Keratinocyte (primary cell): ENCODE results near the gene ZBTB7B. TPM values are rescaled to one million over a fixed set of nuclear protein-coding genes. Genes with fewer than 3 reads are reported as not detected.

Source experiments
- DNase-seq: peaks from one replicate; pipeline ENCODE4 v3.0.0-alpha.2; 2011; ENCODE audit warnings: low read depth, missing footprints, low spot score
- FAIRE-seq: peaks from 2 replicates; lab custom pipeline; 2011; peaks lifted over from hg19 to GRCh38; lab: Jason Lieb, UNC
- H2AFZ ChIP-seq: 2 replicates; pipeline ENCODE4 v1.6.0; 2012; ENCODE audit warnings: low read length, control low read depth, inconsistent platforms; ENCODE audit not compliant: control insufficient read depth
- H3K27ac ChIP-seq: 2 replicates; pipeline ENCODE4 v1.5.1; 2011; ENCODE audit warnings: low read length; ENCODE audit not compliant: control insufficient read depth, insufficient read depth
- H3K27me3 ChIP-seq: 3 replicates; pipeline ENCODE4 v1.6.0; 2011; ENCODE audit warnings: low read length; ENCODE audit not compliant: control insufficient read depth, insufficient read depth; ENCODE audit errors: extremely low read depth
- H3K36me3 ChIP-seq, 2 experiments: 2 replicates in 1 of 2; 3 replicates in 1 of 2; pipeline ENCODE4 v1.5.1; 2011; ENCODE audit warnings: low read length in 2 of 2, mild to moderate bottlenecking in 1 of 2; ENCODE audit not compliant: control insufficient read depth in 2 of 2, insufficient read depth in 2 of 2; ENCODE audit errors: extremely low read depth in 1 of 2
- H3K4me1 ChIP-seq: 3 replicates; pipeline ENCODE4 v1.5.1; 2011; ENCODE audit warnings: low read length; ENCODE audit not compliant: control insufficient read depth, insufficient read depth; ENCODE audit errors: extremely low read depth
- H3K4me2 ChIP-seq: 3 replicates; pipeline ENCODE4 v1.6.0; 2011; ENCODE audit warnings: low read depth, low read length; ENCODE audit not compliant: control insufficient read depth, insufficient read depth; ENCODE audit errors: extremely low read depth
- H3K4me3 ChIP-seq, 3 experiments: fragments of 200-600 bp in 1 of 3; sonication (generic) in 1 of 3; 2 replicates in 2 of 3; 3 replicates in 1 of 3; pipeline ENCODE4 v1.5.1; 2011 to 2016; ENCODE audit warnings: low read length in 3 of 3, mild to moderate bottlenecking in 3 of 3, control low read depth in 2 of 3, inconsistent platforms in 1 of 3, low read depth in 1 of 3, mixed read lengths in 1 of 3, mixed run types in 1 of 3, moderate library complexity in 1 of 3; ENCODE audit not compliant: control insufficient read depth in 2 of 3, insufficient read depth in 2 of 3; ENCODE audit errors: extremely low read depth in 1 of 3
- H3K79me2 ChIP-seq: 2 replicates; pipeline ENCODE4 v1.6.0; 2012; ENCODE audit warnings: low read length; ENCODE audit not compliant: control insufficient read depth, insufficient read depth
- H3K9ac ChIP-seq: 3 replicates; pipeline ENCODE4 v1.6.0; 2011; ENCODE audit warnings: low read length; ENCODE audit not compliant: control insufficient read depth, insufficient read depth; ENCODE audit errors: extremely low read depth
- H3K9me1 ChIP-seq: 3 replicates; pipeline ENCODE4 v1.6.0; 2011; ENCODE audit warnings: low read length; ENCODE audit not compliant: control insufficient read depth, insufficient read depth; ENCODE audit errors: extremely low read depth
- H3K9me3 ChIP-seq: 2 replicates; pipeline ENCODE4 v1.5.1; 2012; ENCODE audit warnings: low read depth, low read length; ENCODE audit not compliant: control insufficient read depth
- H4K20me1 ChIP-seq: 3 replicates; pipeline ENCODE4 v1.6.0; 2011; ENCODE audit warnings: low read length; ENCODE audit not compliant: control insufficient read depth, insufficient read depth; ENCODE audit errors: extremely low read depth
- CTCF ChIP-seq, 3 experiments: IDR thresholded peaks in 1 of 3; conservative IDR thresholded peaks in 1 of 3; optimal IDR thresholded peaks in 1 of 3; 2 replicates in 2 of 3; 3 replicates in 1 of 3; pipeline versions ENCODE3 to v1.5.1; 2011; ENCODE audit warnings: low read length in 3 of 3, mild to moderate bottlenecking in 3 of 3, moderate library complexity in 2 of 3, control low read depth in 1 of 3, inconsistent platforms in 1 of 3; ENCODE audit not compliant: insufficient read depth in 2 of 3; ENCODE audit errors: extremely low read depth in 1 of 3
- EZH2 ChIP-seq: IDR thresholded peaks from one replicate; pipeline ENCODE4 v1.6.1; 2012; ENCODE audit warnings: inconsistent platforms, mild to moderate bottlenecking, low read length, moderate library complexity
- dilution Hi-C: fragments of 300-500 bp; cut with MboI; formaldehyde crosslinking; loops from one replicate; pipeline ENCODE4 v1.7.0; 2020; ENCODE audit warnings: low sequenced_read_pairs; ENCODE audit not compliant: extremely low pct_ligation_motif_present
- polyA plus RNA-seq, 5 experiments: library from polyadenylated mRNA; depleted of rRNA in 3 of 5; stranded (reverse) in 3 of 5; stranded (forward) in 1 of 5; unstranded in 1 of 5; fragments of >200 nt; gene quantifications; 1 replicate in 1 of 5; 2 replicates in 3 of 5; 3 replicates in 1 of 5; pipeline versions ENCODE4 v1.2.1 to v1.2.3, GENCODE V29; 2011 to 2012; ENCODE audit warnings: missing spikeins in 2 of 5, low read depth in 1 of 5, low replicate concordance in 1 of 5

Gene ZBTB7B
- polyA plus RNA-seq, 1 donor (not counting 4 experiments of a cell fraction or from before 2014, with no cell fraction given), result 20.9 TPM

- Histone ChIP-seq H3K27me3 (no peaks in the 10 kb centered on the region), H3K9me1 (no peaks in the 10 kb centered on the region), H3K79me2 (peaks cover 18% of the 10 kb centered on the region), H3K4me2 (no peak overlapping the region), H3K9me3 (no peaks in the 10 kb centered on the region), H3K4me1 (peaks cover 58% of the 10 kb centered on the region), H3K9ac (no peak overlapping the region), H3K4me3 (no peak overlapping the region), H2AFZ (no peak overlapping the region), H3K27ac (no peak overlapping the region), H3K36me3 (peaks cover 30 to 52% of the 10 kb centered on the region in 2 experiments), H4K20me1 (peaks cover 6% of the 10 kb centered on the region)
- DNase-seq (no peak), FAIRE-seq (no peak)
- TF ChIP-seq EZH2 (no peak), CTCF (optimal IDR thresholded peaks at IDR 0.05 in 1 of 3, IDR thresholded peaks at IDR 0.05 in 1 of 3, conservative IDR thresholded peaks at IDR 0.05 in 1 of 3; ENCODE audit: extremely low read depth in 1 of 3, insufficient read depth in 2 of 3, low read length in 3 of 3) (no peak)
- dilution Hi-C loops, result no loop called here
Observed at GRCh38 chr1:155014709-155015508, 12.3 kb downstream of the ZBTB7B start.

GRCh38 chr1:155015527-155016230 is 13.1 kb downstream of the ZBTB7B start:
- FAIRE-seq, result no peak
- peaks cover 51% of the 10 kb centered on the region for H3K4me1 ChIP-seq
- H3K79me2 ChIP-seq, result peaks cover 11% of the 10 kb centered on the region
- no peak overlapping the region for H3K4me3 ChIP-seq
- H3K4me2 ChIP-seq, result no peak overlapping the region
- TF ChIP-seq EZH2 (no peak), CTCF (optimal IDR thresholded peaks at IDR 0.05 in 1 of 3, IDR thresholded peaks at IDR 0.05 in 1 of 3, conservative IDR thresholded peaks at IDR 0.05 in 1 of 3; ENCODE audit: extremely low read depth in 1 of 3, insufficient read depth in 2 of 3, low read length in 3 of 3) (no peak)
- H3K36me3 ChIP-seq, result peaks cover 30 to 51% of the 10 kb centered on the region in 2 experiments
- no peaks in the 10 kb centered on the region for H3K27me3 ChIP-seq
- no peaks in the 10 kb centered on the region for H3K9me3 ChIP-seq
- dilution Hi-C loops, result no loop called here
- no peaks in the 10 kb centered on the region for H3K9me1 ChIP-seq
- H4K20me1 ChIP-seq, result peaks cover 6% of the 10 kb centered on the region
- H3K9ac ChIP-seq, result no peak overlapping the region
- DNase-seq, result no peak
- no peak overlapping the region for H2AFZ ChIP-seq
- H3K27ac ChIP-seq, result no peak overlapping the region
